ENCODE data around the gene RPS19BP1. TPM values are rescaled to one million over a fixed set of nuclear protein-coding genes. Genes with fewer than 3 reads are reported as not detected.
A peak's percentile ranks its signal among the peaks of the same experiment; 100 is the strongest.

RPS19BP1 gene
- polyA plus RNA-seq (ENCODE audit: insufficient read length): 50.8 TPM

- peak; percentile 99 for DNase-seq (ENCODE audit: low read depth)
Observed at GRCh38 chr22:39532215-39533073, at the start of gene RPS19BP1. TSS of gene RPS19BP1 (minus strand) at chr22:39532748. CDS start at chr22:39532738, 10 bp downstream.

GRCh38 chr22:39581303-39581702 is 48.8 kb upstream of the RPS19BP1 start:
- no peak for DNase-seq (ENCODE audit: low read depth)

GRCh38 chr22:39580795-39581194 is 48.2 kb upstream of the RPS19BP1 start:
- no peak for DNase-seq (ENCODE audit: low read depth)

GRCh38 chr22:39580006-39580441 is 47.5 kb upstream of the RPS19BP1 start:
- peak; percentile 44 for DNase-seq (ENCODE audit: low read depth)

- no peak for DNase-seq (ENCODE audit: low read depth)
Observed at GRCh38 chr22:39577900-39578299, 45.4 kb upstream of the RPS19BP1 start.

- no peak for DNase-seq (ENCODE audit: low read depth)
Observed at GRCh38 chr22:39577366-39577765, 44.8 kb upstream of the RPS19BP1 start.

GRCh38 chr22:39576027-39576426 is 43.5 kb upstream of the RPS19BP1 start:
- no peak for DNase-seq (ENCODE audit: low read depth)

GRCh38 chr22:39575552-39575825 is 42.9 kb upstream of the RPS19BP1 start:
- DNase-seq (ENCODE audit: low read depth): no peak

GRCh38 chr22:39574779-39575551 is 42.4 kb upstream of the RPS19BP1 start:
- no peak for DNase-seq (ENCODE audit: low read depth)

- no peak for DNase-seq (ENCODE audit: low read depth)
Observed at GRCh38 chr22:39571538-39571937, 39.0 kb upstream of the RPS19BP1 start.

- DNase-seq (ENCODE audit: low read depth): no peak
Observed at GRCh38 chr22:39570665-39571064, 38.1 kb upstream of the RPS19BP1 start, which contains the start of gene CACNA1I. TSS of gene CACNA1I (plus strand) at chr22:39570753. CDS start at chr22:39570753, 0 bp downstream.

GRCh38 chr22:39570226-39570625 is 37.7 kb upstream of the RPS19BP1 start:
- no peak for DNase-seq (ENCODE audit: low read depth)

- no peak for DNase-seq (ENCODE audit: low read depth)
Observed at GRCh38 chr22:39569066-39569465, 36.5 kb upstream of the RPS19BP1 start.

GRCh38 chr22:39568278-39568981 is 35.9 kb upstream of the RPS19BP1 start:
- DNase-seq (ENCODE audit: low read depth): no peak

- DNase-seq (ENCODE audit: low read depth): no peak
Observed at GRCh38 chr22:39567135-39567946, 34.8 kb upstream of the RPS19BP1 start.

GRCh38 chr22:39565414-39565944 is 32.9 kb upstream of the RPS19BP1 start:
- no peak for DNase-seq (ENCODE audit: low read depth)

- no peak for DNase-seq (ENCODE audit: low read depth)
Observed at GRCh38 chr22:39563571-39564428, 31.3 kb upstream of the RPS19BP1 start.

- no peak for DNase-seq (ENCODE audit: low read depth)
Observed at GRCh38 chr22:39562839-39563489, 30.4 kb upstream of the RPS19BP1 start.

GRCh38 chr22:39560127-39560526 is 27.6 kb upstream of the RPS19BP1 start:
- no peak for DNase-seq (ENCODE audit: low read depth)
